ENCODE data around the gene CYS1. TPM values are rescaled to one million over a fixed set of nuclear protein-coding genes. Genes with fewer than 3 reads are reported as not detected.

The CYS1 gene
- total and polyA plus RNA-seq, 2 of the 8 experiments (the other 6 are each of a cell fraction or from before 2014, with no cell fraction given), result 0.09 to 0.13 TPM

DNA sequence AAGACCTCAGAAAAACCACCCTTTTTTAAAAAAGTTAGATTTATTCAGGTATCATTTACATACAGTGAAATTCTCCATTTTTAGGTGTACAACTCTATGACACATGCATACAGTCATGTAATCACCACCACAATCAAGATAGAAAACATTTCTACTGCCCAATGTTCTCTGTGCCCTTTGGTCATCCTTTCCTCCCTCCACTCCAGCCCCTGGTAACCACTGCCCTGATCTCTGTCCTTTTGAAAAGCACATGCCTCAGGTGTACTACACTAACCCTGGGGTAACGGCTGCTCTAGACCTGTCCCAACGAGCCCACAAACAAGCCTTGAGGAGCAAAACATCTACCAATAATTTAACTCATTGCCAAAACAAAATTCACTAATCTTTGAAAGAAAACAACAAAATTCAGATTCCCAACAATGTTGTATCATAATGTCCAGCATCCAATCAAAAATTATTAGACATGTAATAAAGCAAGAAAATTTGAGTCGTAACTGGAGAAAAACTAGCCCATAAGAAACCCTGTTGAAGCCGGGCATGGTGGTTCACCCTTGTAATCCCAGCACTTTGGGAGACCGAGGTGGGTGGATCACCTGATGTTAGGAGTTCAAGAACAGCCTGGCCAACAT, 62.8 kb downstream of the CYS1 start (continued):
- no peak for TF ChIP-seq CTBP2 (IDR thresholded peaks at IDR 0.05; ENCODE audit: borderline replicate concordance, insufficient read depth, insufficient read length, low read length)
- no peak for TF ChIP-seq EGR1 (IDR thresholded peaks at IDR 0.05; ENCODE audit: borderline replicate concordance, low read depth, low read length)
- no peak for TF ChIP-seq SIX5 (IDR thresholded peaks at IDR 0.05; ENCODE audit: low read depth, low read length)

Measured in H1 (cell line).